ENCODE data around the gene CMAS.

DNA sequence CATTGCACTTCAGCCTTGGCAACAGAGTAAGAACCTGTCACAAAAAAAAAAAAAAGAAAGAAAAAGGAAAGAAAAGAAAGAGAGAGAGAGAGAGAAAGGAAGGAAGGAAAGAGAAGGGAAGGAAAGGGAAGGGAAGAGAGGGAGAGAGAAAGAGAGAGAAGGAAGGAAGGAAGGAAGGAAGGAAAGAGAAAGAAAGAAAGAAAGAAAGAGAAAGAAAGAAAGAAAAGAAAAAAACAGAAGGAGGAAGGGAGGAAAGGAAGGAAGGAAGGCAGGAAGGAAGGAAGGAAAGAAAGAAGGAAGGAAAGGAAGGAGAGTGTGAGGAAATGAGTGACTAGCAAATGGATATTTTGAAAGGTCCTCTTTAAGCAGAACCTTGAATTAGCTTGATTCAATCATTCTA is 13.3 kb upstream of the CMAS start:
- TF ChIP-seq, protein P1, sequence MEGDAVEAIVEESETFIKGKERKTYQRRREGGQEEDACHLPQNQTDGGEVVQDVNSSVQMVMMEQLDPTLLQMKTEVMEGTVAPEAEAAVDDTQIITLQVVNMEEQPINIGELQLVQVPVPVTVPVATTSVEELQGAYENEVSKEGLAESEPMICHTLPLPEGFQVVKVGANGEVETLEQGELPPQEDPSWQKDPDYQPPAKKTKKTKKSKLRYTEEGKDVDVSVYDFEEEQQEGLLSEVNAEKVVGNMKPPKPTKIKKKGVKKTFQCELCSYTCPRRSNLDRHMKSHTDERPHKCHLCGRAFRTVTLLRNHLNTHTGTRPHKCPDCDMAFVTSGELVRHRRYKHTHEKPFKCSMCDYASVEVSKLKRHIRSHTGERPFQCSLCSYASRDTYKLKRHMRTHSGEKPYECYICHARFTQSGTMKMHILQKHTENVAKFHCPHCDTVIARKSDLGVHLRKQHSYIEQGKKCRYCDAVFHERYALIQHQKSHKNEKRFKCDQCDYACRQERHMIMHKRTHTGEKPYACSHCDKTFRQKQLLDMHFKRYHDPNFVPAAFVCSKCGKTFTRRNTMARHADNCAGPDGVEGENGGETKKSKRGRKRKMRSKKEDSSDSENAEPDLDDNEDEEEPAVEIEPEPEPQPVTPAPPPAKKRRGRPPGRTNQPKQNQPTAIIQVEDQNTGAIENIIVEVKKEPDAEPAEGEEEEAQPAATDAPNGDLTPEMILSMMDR (IDR thresholded peaks at IDR 0.05; ENCODE audit: borderline replicate concordance, extremely low read depth, low read length, poor library complexity, severe bottlenecking), result no peak
- TF ChIP-seq EZH2 (IDR thresholded peaks at IDR 0.05; ENCODE audit: borderline replicate concordance, low read depth, low read length, severe bottlenecking), result no peak
